ENCODE data around the gene CT55. TPM values are rescaled to one million over a fixed set of nuclear protein-coding genes. Genes with fewer than 3 reads are reported as not detected.
"Not testable (repeated sequence)": the region's sequence is repeated elsewhere in the genome, so short reads cannot be mapped to it uniquely, and the experiment has no call there.

Gene CT55
- total RNA-seq: not detected in 2 replicates

- Mint-ChIP-seq H3K4me3 (no peak within 1 kb of the TSS), H3K27me3 (peaks cover 7% of the 10 kb centered on the region), H3K9me3 (no peaks in the 10 kb centered on the region), H3K4me1 (no peaks in the 10 kb centered on the region), H3K36me3 (ENCODE audit: low read depth) (no peaks in the 10 kb centered on the region), H3K27ac (no peak within 1 kb of the TSS)
- intact Hi-C loops (cut with micrococcal nuclease): no loop called here
- DNase-seq: no peak
Measured at GRCh38 chrX:135170877-135171519, at the start of gene CT55. CT55 (minus strand) TSS chrX:135171398; CDS start chrX:135171171, 227 bp downstream.

- Mint-ChIP-seq H3K9me3 (peaks cover 20% of the 10 kb centered on the region), H3K27me3 (no peaks in the 10 kb centered on the region), H3K4me3 (peak overlapping the region; percentile 62), H3K36me3 (ENCODE audit: low read depth) (peaks cover 3% of the 10 kb centered on the region), H3K4me1 (peaks cover 22% of the 10 kb centered on the region), H3K27ac (peak overlapping the region; percentile 75)
- intact Hi-C loops (cut with micrococcal nuclease): no loop called here
- DNase-seq: peak; percentile 86
Measured at GRCh38 chrX:135213200-135213844, 42.1 kb upstream of the CT55 start.

DNA sequence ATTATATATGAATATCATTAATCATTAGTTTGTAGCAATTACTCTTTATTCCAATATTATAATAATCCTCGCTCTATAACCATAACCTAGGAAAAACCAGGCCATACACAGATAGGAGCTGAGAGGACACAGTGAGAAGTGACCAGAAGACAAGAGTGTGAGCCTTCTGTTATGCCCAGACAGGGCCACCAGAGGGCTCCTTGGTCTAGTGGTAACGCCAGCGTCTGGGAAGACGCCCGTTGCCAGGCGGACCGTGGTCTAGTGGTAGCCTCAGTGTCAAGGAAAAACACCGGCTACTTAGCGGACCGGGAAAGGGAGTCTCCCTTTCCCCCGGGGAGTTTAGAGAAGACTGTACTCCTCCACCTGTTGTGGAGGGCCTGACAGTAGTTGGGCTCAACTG is 35.2 kb upstream of the CT55 start:
- intact Hi-C loops (cut with micrococcal nuclease); H3K4me1 Mint-ChIP-seq; H3K36me3 Mint-ChIP-seq (ENCODE audit: low read depth); H3K4me3 Mint-ChIP-seq; H3K9me3 Mint-ChIP-seq; H3K27ac Mint-ChIP-seq: not testable (repeated sequence)
- H3K27me3 Mint-ChIP-seq: peaks cover 26% of the 10 kb centered on the region
- DNase-seq: peak; percentile 71

GRCh38 chrX:135200297-135200696 is 29.1 kb upstream of the CT55 start:
- no peak overlapping the region for H3K27ac Mint-ChIP-seq
- H3K36me3 Mint-ChIP-seq (ENCODE audit: low read depth): no peaks in the 10 kb centered on the region
- no peak overlapping the region for H3K4me3 Mint-ChIP-seq
- peaks cover 25% of the 10 kb centered on the region for H3K27me3 Mint-ChIP-seq
- no peaks in the 10 kb centered on the region for H3K4me1 Mint-ChIP-seq
- H3K9me3 Mint-ChIP-seq: no peaks in the 10 kb centered on the region
- intact Hi-C loops (cut with micrococcal nuclease): no loop called here
- no peak for DNase-seq

DNA sequence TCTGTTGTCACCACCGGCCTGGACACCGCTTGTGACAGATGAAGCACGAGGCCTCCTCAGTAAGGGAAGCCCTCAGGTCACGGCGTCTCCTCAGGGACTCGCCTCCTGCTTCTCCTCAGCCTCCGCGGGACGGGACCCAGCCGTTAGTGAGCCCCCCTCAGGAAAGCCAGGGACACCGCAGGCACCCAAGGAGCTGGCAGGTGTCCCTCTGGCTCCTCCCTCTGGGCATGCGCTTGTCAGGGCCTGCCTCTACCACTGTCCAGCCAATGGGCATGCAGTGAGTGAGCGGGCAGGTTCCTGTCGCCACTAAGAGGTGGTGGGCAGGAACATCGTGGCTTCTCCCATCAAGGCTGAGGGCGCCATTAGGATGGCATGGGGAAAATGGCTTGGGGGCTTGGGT is 23.5 kb upstream of the CT55 start:
- DNase-seq: no peak
- intact Hi-C loops (cut with micrococcal nuclease): no loop called here
- no peaks in the 10 kb centered on the region for H3K9me3 Mint-ChIP-seq
- no peaks in the 10 kb centered on the region for H3K36me3 Mint-ChIP-seq (ENCODE audit: low read depth)
- no peaks in the 10 kb centered on the region for H3K4me1 Mint-ChIP-seq
- peaks cover 9% of the 10 kb centered on the region for H3K27me3 Mint-ChIP-seq
- no peak overlapping the region for H3K27ac Mint-ChIP-seq
- H3K4me3 Mint-ChIP-seq: no peak overlapping the region

GRCh38 chrX:135193740-135194139 is 22.5 kb upstream of the CT55 start:
- no peaks in the 10 kb centered on the region for H3K4me1 Mint-ChIP-seq
- H3K9me3 Mint-ChIP-seq: no peaks in the 10 kb centered on the region
- no peak for DNase-seq
- no peak overlapping the region for H3K4me3 Mint-ChIP-seq
- H3K36me3 Mint-ChIP-seq (ENCODE audit: low read depth): no peaks in the 10 kb centered on the region
- H3K27me3 Mint-ChIP-seq: peaks cover 14% of the 10 kb centered on the region
- intact Hi-C loops (cut with micrococcal nuclease): no loop called here
- H3K27ac Mint-ChIP-seq: no peak overlapping the region

- intact Hi-C loops (cut with micrococcal nuclease): no loop called here
- DNase-seq: no peak
- Mint-ChIP-seq H3K4me3 (no peak overlapping the region), H3K27ac (no peak overlapping the region), H3K36me3 (ENCODE audit: low read depth) (no peaks in the 10 kb centered on the region), H3K27me3 (peaks cover 24% of the 10 kb centered on the region), H3K9me3 (no peaks in the 10 kb centered on the region), H3K4me1 (no peaks in the 10 kb centered on the region)
Measured at GRCh38 chrX:135191838-135192237, 20.6 kb upstream of the CT55 start.

DNA sequence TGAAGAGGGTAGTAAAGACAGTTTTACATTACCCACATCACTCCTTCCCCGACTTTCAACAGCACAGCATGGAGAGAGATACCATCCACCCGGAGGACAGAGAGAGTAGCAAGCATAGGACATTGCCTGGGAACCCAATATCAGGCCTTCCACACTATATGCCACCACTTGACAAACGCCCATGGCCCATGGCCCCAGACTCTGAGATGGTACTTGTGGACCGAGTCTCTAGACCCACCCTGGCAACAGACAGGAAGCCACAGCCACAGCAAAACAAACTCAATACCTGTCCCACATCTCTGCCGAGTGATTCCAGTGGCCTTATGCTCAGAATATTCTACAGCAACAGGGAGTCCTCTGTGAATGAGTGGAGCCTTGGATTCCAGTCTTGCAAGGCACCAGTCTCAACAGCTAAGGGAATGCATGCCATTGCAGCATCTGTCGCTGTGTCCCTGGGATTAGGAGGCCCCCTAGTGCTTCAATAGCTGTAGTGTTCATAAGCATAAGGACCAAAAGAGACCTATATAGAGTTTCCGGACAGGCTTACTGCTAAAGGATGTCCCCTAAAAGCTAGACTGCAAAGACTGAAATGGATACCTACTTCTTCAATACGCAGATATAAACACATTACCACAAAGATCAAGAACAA is 14.7 kb upstream of the CT55 start:
- peaks cover 30% of the 10 kb centered on the region for H3K27me3 Mint-ChIP-seq

DNA sequence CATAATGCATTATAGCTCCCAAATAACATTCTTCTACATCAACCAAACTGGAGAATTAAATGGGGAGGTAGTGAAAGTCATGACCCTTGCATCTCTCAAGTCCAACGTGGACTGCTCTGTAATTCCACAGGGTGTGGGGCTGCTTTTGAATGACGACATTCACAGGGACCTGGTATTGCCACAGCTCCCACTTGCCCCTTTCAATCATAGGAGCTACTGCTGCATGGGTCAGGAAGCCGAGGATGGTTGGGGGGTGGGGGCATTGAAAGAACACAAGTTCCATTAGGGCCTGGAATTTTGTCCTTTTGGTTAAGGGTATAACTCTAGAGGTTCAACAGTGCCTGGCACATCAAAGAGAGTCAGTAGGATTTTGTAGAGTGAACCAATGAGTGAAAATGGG is 7.4 kb upstream of the CT55 start:
- H3K4me3 Mint-ChIP-seq: no peak overlapping the region
- DNase-seq: no peak
- peaks cover 5% of the 10 kb centered on the region for H3K27me3 Mint-ChIP-seq
- no peak overlapping the region for H3K27ac Mint-ChIP-seq
- no peaks in the 10 kb centered on the region for H3K4me1 Mint-ChIP-seq
- H3K9me3 Mint-ChIP-seq: no peaks in the 10 kb centered on the region
- H3K36me3 Mint-ChIP-seq (ENCODE audit: low read depth): no peaks in the 10 kb centered on the region
- intact Hi-C loops (cut with micrococcal nuclease): no loop called here

More for the DNA sequence above, 14.7 kb upstream of the CT55 start:
- intact Hi-C loops (cut with micrococcal nuclease): loop anchor here (1.0 to 5.0 kb wide), 2 partner anchors 291 to 411 kb away; no protein-coding TSS in a partner anchor
- no peaks in the 10 kb centered on the region for H3K4me1 Mint-ChIP-seq
- no peaks in the 10 kb centered on the region for H3K9me3 Mint-ChIP-seq
- H3K4me3 Mint-ChIP-seq: no peak overlapping the region
- H3K27ac Mint-ChIP-seq: no peak overlapping the region
- peak; percentile 80 for DNase-seq
- no peaks in the 10 kb centered on the region for H3K36me3 Mint-ChIP-seq (ENCODE audit: low read depth)

GRCh38 chrX:135170468-135170867 is 730 bp downstream of the CT55 start:
- no peak for DNase-seq
- Mint-ChIP-seq H3K4me1 (no peaks in the 10 kb centered on the region), H3K27me3 (peaks cover 7% of the 10 kb centered on the region), H3K27ac (no peak overlapping the region), H3K36me3 (ENCODE audit: low read depth) (no peaks in the 10 kb centered on the region), H3K4me3 (no peak overlapping the region), H3K9me3 (no peaks in the 10 kb centered on the region)
- intact Hi-C loops (cut with micrococcal nuclease): no loop called here

GRCh38 chrX:135169534-135169933 is 1.7 kb downstream of the CT55 start:
- H3K36me3 Mint-ChIP-seq (ENCODE audit: low read depth); H3K9me3 Mint-ChIP-seq; H3K4me3 Mint-ChIP-seq; H3K4me1 Mint-ChIP-seq; H3K27me3 Mint-ChIP-seq; intact Hi-C loops (cut with micrococcal nuclease); DNase-seq; H3K27ac Mint-ChIP-seq: not testable (repeated sequence)

DNA sequence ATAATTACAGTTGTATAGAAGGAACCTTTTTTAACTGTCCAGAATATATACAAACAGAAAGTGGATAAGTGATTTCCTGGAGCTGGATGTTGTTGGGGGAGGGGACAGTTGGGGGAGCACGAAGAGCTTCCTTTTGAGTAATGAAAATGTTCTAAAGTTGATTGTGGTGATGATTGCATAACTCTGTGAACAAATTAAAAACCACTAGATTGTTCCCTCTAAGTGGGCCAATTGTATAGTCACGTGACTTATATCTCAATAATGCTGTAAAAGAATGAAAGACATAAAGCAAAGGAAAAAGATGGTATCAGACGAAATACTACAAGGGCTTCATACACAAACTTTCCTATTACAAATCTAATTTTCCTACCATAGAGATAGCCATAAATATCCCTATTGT is 2.7 kb downstream of the CT55 start:
- H3K9me3 Mint-ChIP-seq: no peaks in the 10 kb centered on the region
- no peak for DNase-seq
- H3K27ac Mint-ChIP-seq: no peak overlapping the region
- intact Hi-C loops (cut with micrococcal nuclease): no loop called here
- no peaks in the 10 kb centered on the region for H3K4me1 Mint-ChIP-seq
- H3K4me3 Mint-ChIP-seq: no peak overlapping the region
- H3K27me3 Mint-ChIP-seq: peaks cover 7% of the 10 kb centered on the region
- H3K36me3 Mint-ChIP-seq (ENCODE audit: low read depth): no peaks in the 10 kb centered on the region

GRCh38 chrX:135154688-135155087 is 16.5 kb downstream of the CT55 start:
- not testable (repeated sequence) for H3K9me3 Mint-ChIP-seq

GRCh38 chrX:135126145-135126544 is 45.1 kb downstream of the CT55 start:
- intact Hi-C loops (cut with micrococcal nuclease); H3K36me3 Mint-ChIP-seq (ENCODE audit: low read depth); H3K4me1 Mint-ChIP-seq; DNase-seq; H3K27ac Mint-ChIP-seq; H3K4me3 Mint-ChIP-seq; H3K27me3 Mint-ChIP-seq; H3K9me3 Mint-ChIP-seq: not testable (repeated sequence)

More at GRCh38 chrX:135154688-135155087, 16.5 kb downstream of the CT55 start:
- DNase-seq; H3K36me3 Mint-ChIP-seq (ENCODE audit: low read depth); H3K27ac Mint-ChIP-seq; H3K27me3 Mint-ChIP-seq; H3K4me1 Mint-ChIP-seq; H3K4me3 Mint-ChIP-seq; intact Hi-C loops (cut with micrococcal nuclease): not testable (repeated sequence)
